H9 (cell line): ENCODE data around the gene TEX19. TPM values are rescaled to one million over a fixed set of nuclear protein-coding genes. Genes with fewer than 3 reads are reported as not detected.

Experiments
- DNase-seq: peaks from one replicate; pipeline ENCODE4 v3.0.0-alpha.2; 2017
- H2AFZ ChIP-seq: one replicate; pipeline ENCODE4 v1.6.1; 2013; ENCODE audit warnings: mild to moderate bottlenecking, low read length, control low read depth, moderate library complexity
- H2AK5ac ChIP-seq: 2 replicates; pipeline ENCODE4 v1.6.1; 2013; ENCODE audit warnings: low read length, control low read depth, mixed read lengths; ENCODE audit not compliant: insufficient read length
- H2BK120ac ChIP-seq: one replicate; pipeline ENCODE4 v1.6.1; 2013; ENCODE audit warnings: low read depth, mild to moderate bottlenecking, low read length, control low read depth, inconsistent platforms; ENCODE audit not compliant: poor library complexity, severe bottlenecking
- H2BK12ac ChIP-seq: 2 replicates; pipeline ENCODE4 v1.6.1; 2013; ENCODE audit warnings: low read length, control low read depth, mixed read lengths, low read depth; ENCODE audit not compliant: insufficient read length
- H2BK15ac ChIP-seq: 2 replicates; pipeline ENCODE4 v1.6.1; 2013; ENCODE audit warnings: low read depth, low read length, control low read depth
- H2BK20ac ChIP-seq: one replicate; pipeline ENCODE4 v1.6.1; 2013; ENCODE audit warnings: low read depth, mild to moderate bottlenecking, low read length, control low read depth, inconsistent platforms; ENCODE audit not compliant: poor library complexity, severe bottlenecking
- H2BK5ac ChIP-seq: 2 replicates; pipeline ENCODE4 v1.6.1; 2013; ENCODE audit warnings: low read length, control low read depth, mixed read lengths; ENCODE audit not compliant: insufficient read length
- H3K14ac ChIP-seq: 2 replicates; pipeline ENCODE4 v1.6.1; 2013; ENCODE audit warnings: low read length, control low read depth; ENCODE audit not compliant: insufficient read depth
- H3K18ac ChIP-seq: 2 replicates; pipeline ENCODE4 v1.6.1; 2013; ENCODE audit warnings: low read depth, mild to moderate bottlenecking, mixed read lengths, low read length, control low read depth; ENCODE audit not compliant: insufficient read length
- H3K23ac ChIP-seq: 2 replicates; pipeline ENCODE4 v1.6.1; 2013; ENCODE audit warnings: low read length, control low read depth, mixed read lengths, low read depth; ENCODE audit not compliant: insufficient read length
- H3K23me2 ChIP-seq: 2 replicates; pipeline ENCODE4 v1.6.1; 2013; ENCODE audit warnings: low read depth, mild to moderate bottlenecking, mixed read lengths, low read length, control low read depth; ENCODE audit not compliant: insufficient read length, poor library complexity, severe bottlenecking
- H3K27ac ChIP-seq: 2 replicates; pipeline ENCODE4 v1.5.1; 2013; ENCODE audit warnings: low read length, control low read depth, mixed read lengths, low read depth; ENCODE audit not compliant: insufficient read length
- H3K27me3 ChIP-seq: 2 replicates; pipeline ENCODE4 v1.6.1; 2013; ENCODE audit warnings: low read length, control low read depth, inconsistent platforms; ENCODE audit not compliant: insufficient read depth
- H3K4ac ChIP-seq: 2 replicates; pipeline ENCODE4 v1.6.1; 2013; ENCODE audit warnings: low read depth, mild to moderate bottlenecking, control low read depth, inconsistent platforms, low read length, moderate library complexity
- H3K4me1 ChIP-seq: 2 replicates; pipeline ENCODE4 v1.6.1; 2013; ENCODE audit warnings: low read length, control low read depth, inconsistent platforms; ENCODE audit not compliant: insufficient read depth
- H3K4me2 ChIP-seq: 2 replicates; pipeline ENCODE4 v1.6.1; 2013; ENCODE audit warnings: low read length, control low read depth, mixed read lengths; ENCODE audit not compliant: insufficient read length, insufficient read depth
- H3K56ac ChIP-seq: 2 replicates; pipeline ENCODE4 v1.6.1; 2013; ENCODE audit warnings: low read depth, mild to moderate bottlenecking, mixed read lengths, low read length, control low read depth; ENCODE audit not compliant: insufficient read length
- H3K79me1 ChIP-seq: 2 replicates; pipeline ENCODE4 v1.6.1; 2013; ENCODE audit warnings: low read depth, mild to moderate bottlenecking, moderate library complexity, low read length, control low read depth, inconsistent platforms; ENCODE audit not compliant: insufficient read depth, poor library complexity, severe bottlenecking
- H3K79me2 ChIP-seq: 2 replicates; pipeline ENCODE4 v1.6.1; 2013; ENCODE audit warnings: low read length, control low read depth, inconsistent platforms; ENCODE audit not compliant: insufficient read depth
- H3K9ac ChIP-seq: 2 replicates; pipeline ENCODE4 v1.6.1; 2013; ENCODE audit warnings: low read length, control low read depth, mixed read lengths; ENCODE audit not compliant: insufficient read length; ENCODE audit errors: extremely low read depth
- H3K9me3 ChIP-seq: one replicate; pipeline ENCODE4 v1.6.1; 2013; ENCODE audit warnings: low read depth, low read length, inconsistent platforms; ENCODE audit not compliant: control insufficient read depth
- H3T11ph ChIP-seq: one replicate; pipeline ENCODE4 v1.6.1; 2013; ENCODE audit warnings: mild to moderate bottlenecking, low read length, control low read depth, inconsistent platforms
- H4K20me1 ChIP-seq: one replicate; pipeline ENCODE4 v1.6.1; 2013; ENCODE audit not compliant: control insufficient read depth, insufficient read length, insufficient read depth
- H4K5ac ChIP-seq: 2 replicates; pipeline ENCODE4 v1.6.1; 2013; ENCODE audit warnings: low read depth, mild to moderate bottlenecking, mixed read lengths, low read length, control low read depth; ENCODE audit not compliant: insufficient read length
- H4K8ac ChIP-seq: replicated peaks from 2 replicates; pipeline ENCODE4 v1.6.1; 2013; ENCODE audit warnings: low read length, control low read depth, mixed read lengths, low read depth; ENCODE audit not compliant: insufficient read length
- H4K91ac ChIP-seq: 2 replicates; pipeline ENCODE4 v1.6.1; 2013; ENCODE audit warnings: low read depth, mild to moderate bottlenecking, moderate library complexity, mixed read lengths, low read length, control low read depth; ENCODE audit not compliant: insufficient read length
- H3K27ac Mint-ChIP-seq, 3 experiments: 2 replicates in 2 of 3; 3 replicates in 1 of 3; pipeline ENCODE4 v1.8.0; 2020 to 2021; ENCODE audit warnings: mixed read lengths in 3 of 3, mild to moderate bottlenecking in 1 of 3, moderate library complexity in 1 of 3
- H3K27me3 Mint-ChIP-seq: 2 replicates; pipeline ENCODE4 v1.8.0; 2021; ENCODE audit warnings: low read depth, mild to moderate bottlenecking, moderate library complexity, mixed read lengths
- H3K36me3 Mint-ChIP-seq, 3 experiments: 2 replicates in 2 of 3; 3 replicates in 1 of 3; pipeline ENCODE4 v1.8.0; 2020 to 2021; ENCODE audit warnings: low read depth in 3 of 3, mixed read lengths in 3 of 3; ENCODE audit not compliant: insufficient read depth in 1 of 3
- H3K4me1 Mint-ChIP-seq, 2 experiments: 2 replicates each; pipeline ENCODE4 v1.8.0; 2020; ENCODE audit warnings: mixed read lengths in 2 of 2
- H3K4me3 Mint-ChIP-seq, 2 experiments: 2 replicates in 1 of 2; 3 replicates in 1 of 2; pipeline ENCODE4 v1.8.0; 2020 to 2021; ENCODE audit warnings: mild to moderate bottlenecking in 2 of 2, mixed read lengths in 2 of 2, moderate library complexity in 1 of 2
- H3K9me3 Mint-ChIP-seq, 2 experiments: 2 replicates in 1 of 2; 3 replicates in 1 of 2; pipeline ENCODE4 v1.8.0; 2020; ENCODE audit warnings: mild to moderate bottlenecking in 2 of 2, mixed read lengths in 2 of 2, moderate library complexity in 1 of 2
- CTCF ChIP-seq: fragments of 200-600 bp; sonication (generic); conservative IDR thresholded peaks from 3 replicates; pipeline ENCODE4 v1.8.0; 2021; ENCODE audit warnings: antibody characterized with exemption, mild to moderate bottlenecking
- WGBS: extraction: QIAGEN DNeasy Blood & Tissue Kit; methylation state at CpG from one replicate; pipeline ENCODE4 v1.1.7; 2013; ENCODE audit warnings: missing lambda C conversion rate, low lambda C conversion rate, mixed read lengths; ENCODE audit not compliant: insufficient read length; ENCODE audit errors: extremely low coverage; 5-methylcytosine and 5-hydroxymethylcytosine counted together
- total RNA-seq: library from RNA; stranded (reverse); gene quantifications from 2 replicates; pipeline ENCODE4 v1.2.1, GENCODE V29; 2021

TEX19 gene
- total RNA-seq, 1 experiment from 2014 or later = 1.4 TPM

GRCh38 chr17:82338858-82339633 is 20.0 kb upstream of the TEX19 start:
- Mint-ChIP-seq H3K4me3 (peak overlapping the region in 1 of 2 experiments; percentile 38; a peak in 2 of 5 replicates), H3K27ac (no peak overlapping the region), H3K36me3 (peaks cover 3 to 8% (median 6%) of the 10 kb centered on the region in 3 experiments; a peak in 6 of 7 replicates), H3K4me1 (peaks cover 21 to 37% of the 10 kb centered on the region in 2 experiments), H3K27me3 (peaks cover 89% of the 10 kb centered on the region), H3K9me3 (peaks cover 15 to 17% of the 10 kb centered on the region in 2 experiments)
- Histone ChIP-seq H3K14ac (peak overlapping the region; percentile 78), H3K4me2 (no peak overlapping the region), H3K23me2 (peaks cover 2% of the 10 kb centered on the region), H3K79me2 (no peaks in the 10 kb centered on the region), H4K91ac (no peak overlapping the region), H4K8ac (no peak overlapping the region), H3K23ac (no peak overlapping the region), H3K27ac (no peak overlapping the region), H2AFZ (no peak overlapping the region), H3K18ac (no peak overlapping the region), H2AK5ac (no peak overlapping the region), H2BK120ac (no peak overlapping the region), H2BK12ac (no peak overlapping the region), H3K4me1 (no peaks in the 10 kb centered on the region), H4K5ac (no peak overlapping the region), H3K79me1 (no peaks in the 10 kb centered on the region), H3K56ac (no peak overlapping the region), H2BK5ac (no peak overlapping the region), H2BK20ac (no peak overlapping the region), H2BK15ac (no peak overlapping the region), H3T11ph (no peak overlapping the region), H3K9ac (no peak overlapping the region), H3K9me3 (no peaks in the 10 kb centered on the region), H4K20me1 (no peaks in the 10 kb centered on the region), H3K27me3 (peaks cover 3% of the 10 kb centered on the region; the same call in 1 of the 2 replicates), H3K4ac (no peak overlapping the region)
- WGBS = no CpG with 5 or more reads among the region's 29 CpGs
- TF ChIP-seq CTCF = no peak
- DNase-seq = no peak
